ENCODE measurements around the gene SHOX.

GRCh38 chrX:662126-662525 lies 31.5 kb downstream of the SHOX start:
- no peak for TF ChIP-seq EZH2 (IDR thresholded peaks at IDR 0.05; ENCODE audit: insufficient read depth, poor library complexity, severe bottlenecking)
- TF ChIP-seq EZH2phosphoT487 (IDR thresholded peaks at IDR 0.05; ENCODE audit: insufficient read depth, low read depth) = no peak
